ENCODE results near the gene LRRC8D. TPM values are rescaled to one million over a fixed set of nuclear protein-coding genes. Genes with fewer than 3 reads are reported as not detected.

The LRRC8D gene
- total RNA-seq, 1 experiment from 2014 or later = 39.4 TPM

DNA sequence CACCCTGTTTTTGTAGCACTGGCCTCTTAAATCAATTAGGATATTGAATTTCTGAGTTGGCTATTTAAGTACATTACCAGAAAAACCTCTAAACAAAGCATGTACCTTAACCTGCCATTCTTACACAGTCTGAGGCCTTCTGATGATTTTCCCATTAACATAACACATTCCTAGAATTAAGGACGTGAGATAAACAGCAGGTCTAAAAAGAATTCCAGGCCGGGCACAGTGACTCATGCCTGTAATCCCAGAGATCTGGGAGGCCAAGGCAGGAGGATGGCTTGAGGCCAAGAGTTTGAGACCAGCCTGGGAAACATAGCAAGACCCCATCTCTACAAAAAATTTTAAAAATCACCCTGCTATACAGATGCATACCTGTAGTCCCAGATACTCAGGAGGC, 18.0 kb upstream of the LRRC8D start:
- no peak for DNase-seq
- TF ChIP-seq CTCF (IDR thresholded peaks at IDR 0.05; ENCODE audit: insufficient read depth in 1 of 2, low read depth in 1 of 2, low read length in 1 of 2, severe bottlenecking in 1 of 2, unreplicated experiment in 1 of 2) = no peak
- CTCF ChIA-PET = no interaction called here
- no peaks in the 10 kb centered on the region for H3K4me1 Mint-ChIP-seq (ENCODE audit: low read depth, unreplicated experiment)
- no peaks in the 10 kb centered on the region for H3K9me3 Mint-ChIP-seq (ENCODE audit: unreplicated experiment)
- intact Hi-C loops (cut with micrococcal nuclease; ENCODE audit: unreplicated experiment) = loop anchor here (10.0 kb wide), 1 partner anchor 102 kb away; no protein-coding TSS in a partner anchor
- H3K36me3 Mint-ChIP-seq (ENCODE audit: insufficient read depth, unreplicated experiment) = no peaks in the 10 kb centered on the region
- Histone ChIP-seq H3K4me3 (ENCODE audit: low read depth, low read length) (no peak overlapping the region), H3K27me3 (replicated peaks; ENCODE audit: control insufficient read depth, insufficient read depth, low read length) (no peaks in the 10 kb centered on the region), H3K36me3 (ENCODE audit: control insufficient read depth, insufficient read depth, low read length) (no peaks in the 10 kb centered on the region), H3K4me1 (peaks cover 9% of the 10 kb centered on the region), H3K9me3 (no peaks in the 10 kb centered on the region)
- no TSS peak for BruUV-seq (replicated peaks)
- H3K27me3 Mint-ChIP-seq (ENCODE audit: insufficient read depth, unreplicated experiment) = no peaks in the 10 kb centered on the region
- H3K27ac Mint-ChIP-seq (ENCODE audit: unreplicated experiment) = no peak overlapping the region
- POLR2A ChIA-PET = no interaction called here
- no peak overlapping the region for H3K4me3 Mint-ChIP-seq (ENCODE audit: unreplicated experiment)

GRCh38 chr1:89804642-89805237, 16.1 kb upstream of the LRRC8D start:
- peak; percentile 75 to 77 for TF ChIP-seq CTCF (IDR thresholded peaks at IDR 0.05; ENCODE audit: insufficient read depth in 1 of 2, low read depth in 1 of 2, low read length in 1 of 2, severe bottlenecking in 1 of 2, unreplicated experiment in 1 of 2)
- DNase-seq = peak; percentile 76 to 80
- Mint-ChIP-seq H3K27ac (ENCODE audit: unreplicated experiment) (no peak overlapping the region), H3K36me3 (ENCODE audit: insufficient read depth, unreplicated experiment) (no peaks in the 10 kb centered on the region), H3K4me1 (ENCODE audit: low read depth, unreplicated experiment) (peaks cover 8% of the 10 kb centered on the region), H3K9me3 (ENCODE audit: unreplicated experiment) (no peaks in the 10 kb centered on the region), H3K4me3 (ENCODE audit: unreplicated experiment) (no peak overlapping the region), H3K27me3 (ENCODE audit: insufficient read depth, unreplicated experiment) (no peaks in the 10 kb centered on the region)
- H3K4me3 ChIP-seq (ENCODE audit: low read depth, low read length) = no peak overlapping the region
- no TSS peak for BruUV-seq (replicated peaks)
- no peaks in the 10 kb centered on the region for H3K27me3 ChIP-seq (replicated peaks; ENCODE audit: control insufficient read depth, insufficient read depth, low read length)
- peaks cover 28% of the 10 kb centered on the region for H3K4me1 ChIP-seq
- H3K9me3 ChIP-seq = no peaks in the 10 kb centered on the region
- ChIA-PET CTCF (interaction anchor here (0.5 to 1.0 kb wide), 2 partner anchors 37 to 146 kb away, joined by 3 to 4 read pairs; no protein-coding TSS in a partner anchor), POLR2A (no interaction called here)
- intact Hi-C loops (cut with micrococcal nuclease; ENCODE audit: unreplicated experiment) = loop anchor here (1.0 to 10.0 kb wide), 5 partner anchors 33 to 183 kb away; no protein-coding TSS in a partner anchor
- no peaks in the 10 kb centered on the region for H3K36me3 ChIP-seq (ENCODE audit: control insufficient read depth, insufficient read depth, low read length)

DNA sequence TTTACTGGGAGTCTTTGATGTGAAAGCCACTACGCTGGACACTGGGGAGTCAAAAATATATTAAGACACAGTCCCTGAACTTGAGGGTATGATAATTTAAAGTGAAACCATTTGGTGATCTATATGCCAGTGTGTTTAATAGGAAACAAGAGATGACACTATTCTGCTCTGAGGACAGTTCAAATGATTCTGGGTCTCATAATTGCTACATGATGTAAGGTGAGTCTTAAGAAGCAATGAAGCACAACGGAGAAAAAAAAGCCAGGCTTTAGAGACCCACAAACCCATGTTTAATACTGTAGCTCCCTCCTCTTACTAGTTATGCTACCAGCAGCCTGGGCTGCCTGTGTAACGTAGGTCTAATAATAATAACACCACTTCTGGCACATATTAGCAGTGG, 14.2 kb upstream of the LRRC8D start:
- intact Hi-C loops (cut with micrococcal nuclease; ENCODE audit: unreplicated experiment) = loop anchor here (10.0 kb wide), 1 partner anchor 98 kb away; no protein-coding TSS in a partner anchor
- Histone ChIP-seq H3K4me3 (ENCODE audit: low read depth, low read length) (no peak overlapping the region), H3K36me3 (ENCODE audit: control insufficient read depth, insufficient read depth, low read length) (no peaks in the 10 kb centered on the region), H3K9me3 (no peaks in the 10 kb centered on the region), H3K4me1 (peaks cover 46% of the 10 kb centered on the region), H3K27me3 (replicated peaks; ENCODE audit: control insufficient read depth, insufficient read depth, low read length) (no peaks in the 10 kb centered on the region)
- no peak overlapping the region for H3K4me3 Mint-ChIP-seq (ENCODE audit: unreplicated experiment)
- H3K4me1 Mint-ChIP-seq (ENCODE audit: low read depth, unreplicated experiment) = peaks cover 18% of the 10 kb centered on the region
- no peaks in the 10 kb centered on the region for H3K36me3 Mint-ChIP-seq (ENCODE audit: insufficient read depth, unreplicated experiment)
- no peaks in the 10 kb centered on the region for H3K9me3 Mint-ChIP-seq (ENCODE audit: unreplicated experiment)
- BruUV-seq (replicated peaks) = no TSS peak
- H3K27ac Mint-ChIP-seq (ENCODE audit: unreplicated experiment) = no peak overlapping the region
- TF ChIP-seq CTCF (IDR thresholded peaks at IDR 0.05; ENCODE audit: insufficient read depth in 1 of 2, low read depth in 1 of 2, low read length in 1 of 2, severe bottlenecking in 1 of 2, unreplicated experiment in 1 of 2) = no peak
- DNase-seq = no peak
- H3K27me3 Mint-ChIP-seq (ENCODE audit: insufficient read depth, unreplicated experiment) = no peaks in the 10 kb centered on the region
- ChIA-PET POLR2A (no interaction called here), CTCF (no interaction called here)
